ENCODE results near the gene CEP72. TPM values are rescaled to one million over a fixed set of nuclear protein-coding genes. Genes with fewer than 3 reads are reported as not detected.

The CEP72 gene, protein sequence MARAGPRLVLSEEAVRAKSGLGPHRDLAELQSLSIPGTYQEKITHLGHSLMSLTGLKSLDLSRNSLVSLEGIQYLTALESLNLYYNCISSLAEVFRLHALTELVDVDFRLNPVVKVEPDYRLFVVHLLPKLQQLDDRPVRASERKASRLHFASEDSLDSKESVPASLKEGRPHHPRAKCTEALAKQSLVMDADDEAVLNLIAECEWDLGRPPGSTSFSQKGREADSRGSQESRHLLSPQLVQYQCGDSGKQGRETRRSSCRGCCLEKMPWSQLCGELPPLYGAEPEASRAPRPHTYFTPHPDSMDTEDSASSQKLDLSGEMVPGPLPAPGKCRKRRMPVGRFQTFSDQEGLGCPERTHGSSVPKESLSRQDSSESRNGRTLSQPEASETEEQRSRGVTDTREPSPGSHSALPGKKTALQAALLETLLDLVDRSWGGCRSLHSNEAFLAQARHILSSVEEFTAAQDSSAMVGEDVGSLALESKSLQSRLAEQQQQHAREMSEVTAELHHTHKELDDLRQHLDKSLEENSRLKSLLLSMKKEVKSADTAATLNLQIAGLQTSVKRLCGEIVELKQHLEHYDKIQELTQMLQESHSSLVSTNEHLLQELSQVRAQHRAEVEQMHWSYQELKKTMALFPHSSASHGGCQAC
- total RNA-seq, result 10 to 100 TPM in 1 of 2 donors, 1 to 10 TPM in 1; 3.8 to 21.0 TPM

DNA sequence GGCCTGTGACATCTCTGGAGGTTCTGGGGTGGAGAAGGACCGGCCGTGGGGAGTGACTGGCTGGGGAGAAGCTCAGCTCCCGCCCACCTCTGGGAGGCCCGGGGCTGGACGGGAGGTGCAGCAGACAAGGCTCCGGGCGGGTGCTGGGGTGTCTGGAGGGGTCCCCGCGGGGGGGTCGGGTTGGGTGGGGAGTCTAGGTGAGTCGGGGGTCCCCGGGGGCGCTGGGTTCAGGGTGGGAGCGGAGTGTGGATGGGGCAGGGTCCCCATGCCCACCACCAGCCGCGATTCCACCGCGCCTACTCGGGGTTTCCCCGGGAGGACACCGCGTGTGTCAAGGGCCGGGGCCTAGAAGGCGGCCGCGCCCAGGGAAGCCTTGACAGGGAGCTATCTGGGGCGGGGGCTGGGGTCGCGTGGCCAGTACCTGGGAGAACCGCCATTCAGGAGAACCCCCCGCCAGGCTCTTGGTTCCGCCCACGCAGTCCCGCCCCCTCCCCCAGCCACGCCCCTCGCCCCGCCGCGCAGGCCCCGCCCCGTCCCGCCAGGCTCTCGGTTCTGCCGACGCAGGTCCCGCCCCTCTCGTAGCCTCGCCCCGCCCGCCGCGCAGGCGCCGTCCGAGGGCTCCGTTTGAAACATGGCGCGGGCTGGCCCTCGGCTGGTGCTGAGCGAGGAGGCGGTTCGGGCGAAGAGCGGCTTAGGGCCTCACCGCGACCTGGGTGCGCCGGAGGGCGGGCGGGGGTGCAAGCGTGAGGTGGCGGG, at the start of gene CEP72:
Gene CEP72 (plus strand): TSS at position 610 of the 756 bp plus-strand sequence. CDS start 22 bp downstream, at position 632.
- H3K27ac ChIP-seq, result no peak within 1 kb of the TSS
- no peaks in the 10 kb centered on the region for H3K27me3 ChIP-seq
- peak; percentile 94 for DNase-seq
- peak within 1 kb of the TSS; percentile 91 for H3K4me3 ChIP-seq
- intact Hi-C loops (cut with DNase I), result loop anchor here (10.0 kb wide), 2 partner anchors 137 to 167 kb away; partner anchors contain the start of gene EXOC3
- TF ChIP-seq, protein P1, sequence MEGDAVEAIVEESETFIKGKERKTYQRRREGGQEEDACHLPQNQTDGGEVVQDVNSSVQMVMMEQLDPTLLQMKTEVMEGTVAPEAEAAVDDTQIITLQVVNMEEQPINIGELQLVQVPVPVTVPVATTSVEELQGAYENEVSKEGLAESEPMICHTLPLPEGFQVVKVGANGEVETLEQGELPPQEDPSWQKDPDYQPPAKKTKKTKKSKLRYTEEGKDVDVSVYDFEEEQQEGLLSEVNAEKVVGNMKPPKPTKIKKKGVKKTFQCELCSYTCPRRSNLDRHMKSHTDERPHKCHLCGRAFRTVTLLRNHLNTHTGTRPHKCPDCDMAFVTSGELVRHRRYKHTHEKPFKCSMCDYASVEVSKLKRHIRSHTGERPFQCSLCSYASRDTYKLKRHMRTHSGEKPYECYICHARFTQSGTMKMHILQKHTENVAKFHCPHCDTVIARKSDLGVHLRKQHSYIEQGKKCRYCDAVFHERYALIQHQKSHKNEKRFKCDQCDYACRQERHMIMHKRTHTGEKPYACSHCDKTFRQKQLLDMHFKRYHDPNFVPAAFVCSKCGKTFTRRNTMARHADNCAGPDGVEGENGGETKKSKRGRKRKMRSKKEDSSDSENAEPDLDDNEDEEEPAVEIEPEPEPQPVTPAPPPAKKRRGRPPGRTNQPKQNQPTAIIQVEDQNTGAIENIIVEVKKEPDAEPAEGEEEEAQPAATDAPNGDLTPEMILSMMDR (IDR thresholded peaks at IDR 0.05), result no peak
- H3K9ac ChIP-seq (ENCODE audit: low read depth in 2 of 2, low read length in 2 of 2), result peak within 1 kb of the TSS; percentile 46 to 66
- H3K4me1 ChIP-seq, result no peaks in the 10 kb centered on the region
- no peaks in the 10 kb centered on the region for H3K9me3 ChIP-seq
- no peaks in the 10 kb centered on the region for H3K36me3 ChIP-seq

DNA sequence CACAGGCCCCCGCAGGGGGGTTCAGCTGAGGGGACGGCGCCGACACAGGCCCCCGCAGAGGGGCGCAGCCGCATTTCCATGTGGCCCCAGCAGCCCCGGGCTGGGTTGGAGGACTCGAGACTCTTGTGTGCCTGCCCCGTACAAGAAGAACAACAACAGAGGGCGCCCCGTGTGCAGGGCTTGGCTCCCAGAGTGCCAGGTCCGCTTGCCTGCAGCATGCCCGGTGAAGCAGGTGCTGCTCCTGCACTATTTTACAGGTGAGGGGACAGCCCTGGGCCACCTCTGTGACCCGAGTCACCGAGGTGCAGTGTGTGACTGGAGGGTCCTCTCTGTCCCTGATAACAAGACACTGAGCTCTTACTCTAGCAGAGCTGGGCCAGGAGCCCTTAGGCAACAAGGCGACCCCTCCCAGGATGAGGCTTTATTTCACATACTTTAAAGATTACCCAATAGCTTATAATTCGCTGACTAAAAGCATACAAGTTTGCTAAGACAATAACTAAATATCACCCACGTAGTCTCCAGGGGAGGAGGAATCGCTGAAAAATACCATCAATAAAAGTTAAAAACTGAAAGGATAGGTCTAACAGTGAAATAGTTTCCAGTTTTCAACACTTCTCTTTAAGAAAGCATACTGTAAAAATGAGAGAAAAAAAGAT, 46.2 kb upstream of the CEP72 start:
- Histone ChIP-seq H3K9ac (ENCODE audit: low read depth in 2 of 2, low read length in 2 of 2) (no peak overlapping the region), H3K27ac (no peak overlapping the region), H3K36me3 (no peaks in the 10 kb centered on the region), H3K4me1 (no peaks in the 10 kb centered on the region), H3K27me3 (no peaks in the 10 kb centered on the region), H3K4me3 (no peak overlapping the region), H3K9me3 (no peaks in the 10 kb centered on the region)
- intact Hi-C loops (cut with DNase I), result no loop called here
- TF ChIP-seq, protein P1 (IDR thresholded peaks at IDR 0.05), result no peak
- peak; percentile 45 for DNase-seq

DNA sequence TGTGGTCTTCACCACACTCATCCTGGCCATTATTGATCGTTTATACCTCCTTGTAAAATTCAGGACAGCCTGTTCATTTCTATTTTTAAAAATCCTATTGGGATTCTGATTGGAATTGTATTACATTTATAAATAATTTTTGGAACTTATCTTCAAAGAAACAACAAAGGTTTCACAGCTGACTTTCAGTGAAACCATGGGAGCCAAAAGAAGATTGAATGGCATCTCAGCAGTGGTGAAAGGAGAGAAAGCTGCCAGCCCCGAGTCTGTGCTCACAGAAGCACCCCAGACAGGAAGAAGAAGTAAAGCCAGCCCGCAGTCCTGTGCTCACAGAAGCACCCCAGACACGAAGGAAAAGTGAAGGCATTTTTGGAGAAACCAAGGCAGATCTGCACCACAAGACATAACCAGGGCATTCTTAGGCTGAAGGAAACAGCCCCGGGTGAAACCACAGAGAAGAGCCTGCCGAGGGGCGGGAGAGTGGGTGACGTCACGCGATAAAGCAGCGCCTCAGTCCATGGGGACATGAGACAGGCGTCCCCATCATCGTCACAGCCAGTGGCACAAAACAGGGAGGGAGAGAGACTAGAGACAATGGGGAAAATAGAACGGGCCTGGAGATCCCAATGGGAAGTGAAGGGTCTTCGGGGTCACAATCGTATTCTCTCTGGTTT, 45.4 kb upstream of the CEP72 start:
- H3K9me3 ChIP-seq, result no peaks in the 10 kb centered on the region
- H3K27ac ChIP-seq, result no peak overlapping the region
- no peak overlapping the region for H3K4me3 ChIP-seq
- H3K27me3 ChIP-seq, result no peaks in the 10 kb centered on the region
- H3K4me1 ChIP-seq, result no peaks in the 10 kb centered on the region
- no peak overlapping the region for H3K9ac ChIP-seq (ENCODE audit: low read depth in 2 of 2, low read length in 2 of 2)
- H3K36me3 ChIP-seq, result no peaks in the 10 kb centered on the region
- DNase-seq, result no peak
- TF ChIP-seq, protein P1 (IDR thresholded peaks at IDR 0.05), result no peak
- intact Hi-C loops (cut with DNase I), result no loop called here

DNA sequence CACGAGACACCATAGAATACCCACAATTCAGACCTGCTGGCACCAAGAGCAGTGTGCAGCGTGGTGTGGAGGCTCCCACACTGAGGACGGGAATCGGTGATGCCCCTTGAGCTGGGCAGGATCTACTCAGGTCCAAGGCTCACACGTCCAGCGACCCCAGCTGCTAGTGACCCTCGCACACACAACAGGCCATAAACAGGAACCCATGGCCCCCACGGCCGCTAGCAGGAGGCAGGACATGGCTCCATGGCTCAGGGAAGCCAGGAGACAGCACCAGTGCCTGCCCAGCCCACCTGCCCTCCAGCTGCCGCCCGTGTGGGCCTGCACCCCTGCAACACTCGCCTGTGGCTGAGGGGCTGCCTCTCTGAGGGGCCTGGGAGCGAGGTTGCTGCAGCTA, 44.5 kb upstream of the CEP72 start:
- Histone ChIP-seq H3K9me3 (no peaks in the 10 kb centered on the region), H3K4me3 (no peak overlapping the region), H3K9ac (ENCODE audit: low read depth in 2 of 2, low read length in 2 of 2) (no peak overlapping the region), H3K36me3 (no peaks in the 10 kb centered on the region), H3K27me3 (no peaks in the 10 kb centered on the region), H3K4me1 (no peaks in the 10 kb centered on the region), H3K27ac (no peak overlapping the region)
- TF ChIP-seq, protein P1 (IDR thresholded peaks at IDR 0.05), result no peak
- no peak for DNase-seq
- intact Hi-C loops (cut with DNase I), result no loop called here
